Cerebellar cortex (tissue), 1 donor: ENCODE results near the gene MRNIP.

Experiments
- DNase-seq: peaks from one replicate; pipeline ENCODE4 v3.0.0-alpha.2; 2015; ENCODE audit warnings: low spot score

The MRNIP gene

DNA sequence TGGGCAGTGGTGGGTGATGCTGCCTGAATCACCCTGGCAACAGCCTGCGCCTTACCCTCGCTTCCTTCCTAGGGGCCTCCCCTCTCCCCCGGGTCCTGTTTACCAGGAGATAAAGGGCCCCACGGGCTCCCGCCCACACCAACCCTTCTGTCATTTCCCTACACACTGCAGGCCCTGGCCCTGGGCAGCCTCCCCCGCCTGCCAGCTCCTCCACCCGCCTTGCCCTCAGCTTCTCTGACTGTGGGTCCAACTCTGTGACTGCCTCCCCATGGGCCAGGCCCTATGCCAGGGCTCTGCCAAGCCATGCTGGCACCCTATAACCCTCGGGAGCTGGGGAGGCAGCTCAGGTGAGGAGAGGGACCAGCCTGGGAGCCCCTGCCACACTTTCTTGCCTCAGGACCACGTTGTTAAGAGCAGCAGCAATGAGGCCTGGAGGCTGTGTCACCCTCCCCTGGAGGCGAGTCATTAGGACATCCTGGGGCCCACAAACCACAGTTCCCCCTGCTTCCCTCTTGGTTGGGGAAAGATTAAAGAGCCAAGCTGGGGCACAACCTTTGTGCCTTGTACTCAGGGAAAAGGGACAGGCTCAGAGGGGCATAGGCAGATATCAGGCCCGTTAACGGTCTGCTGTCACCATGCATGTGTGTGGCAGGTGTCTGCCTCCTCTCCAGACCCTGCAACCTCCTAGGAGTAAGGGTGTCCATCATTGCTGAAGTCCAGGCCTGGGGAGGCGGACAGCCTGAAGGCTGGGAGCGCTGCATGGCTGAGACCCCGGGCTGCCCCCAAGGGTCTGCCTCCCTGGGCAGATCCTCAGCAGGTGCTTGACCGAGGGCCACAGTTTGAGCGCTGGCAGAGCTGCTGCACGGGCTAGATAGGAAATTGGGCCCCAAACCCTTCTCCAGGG is 54.7 kb downstream of the MRNIP start:
- no peak for DNase-seq

- no peak for DNase-seq
Measured at GRCh38 chr5:179802950-179803562, 55.6 kb downstream of the MRNIP start.

GRCh38 chr5:179802207-179802883 is 56.3 kb downstream of the MRNIP start:
- peak; percentile 80 for DNase-seq

DNA sequence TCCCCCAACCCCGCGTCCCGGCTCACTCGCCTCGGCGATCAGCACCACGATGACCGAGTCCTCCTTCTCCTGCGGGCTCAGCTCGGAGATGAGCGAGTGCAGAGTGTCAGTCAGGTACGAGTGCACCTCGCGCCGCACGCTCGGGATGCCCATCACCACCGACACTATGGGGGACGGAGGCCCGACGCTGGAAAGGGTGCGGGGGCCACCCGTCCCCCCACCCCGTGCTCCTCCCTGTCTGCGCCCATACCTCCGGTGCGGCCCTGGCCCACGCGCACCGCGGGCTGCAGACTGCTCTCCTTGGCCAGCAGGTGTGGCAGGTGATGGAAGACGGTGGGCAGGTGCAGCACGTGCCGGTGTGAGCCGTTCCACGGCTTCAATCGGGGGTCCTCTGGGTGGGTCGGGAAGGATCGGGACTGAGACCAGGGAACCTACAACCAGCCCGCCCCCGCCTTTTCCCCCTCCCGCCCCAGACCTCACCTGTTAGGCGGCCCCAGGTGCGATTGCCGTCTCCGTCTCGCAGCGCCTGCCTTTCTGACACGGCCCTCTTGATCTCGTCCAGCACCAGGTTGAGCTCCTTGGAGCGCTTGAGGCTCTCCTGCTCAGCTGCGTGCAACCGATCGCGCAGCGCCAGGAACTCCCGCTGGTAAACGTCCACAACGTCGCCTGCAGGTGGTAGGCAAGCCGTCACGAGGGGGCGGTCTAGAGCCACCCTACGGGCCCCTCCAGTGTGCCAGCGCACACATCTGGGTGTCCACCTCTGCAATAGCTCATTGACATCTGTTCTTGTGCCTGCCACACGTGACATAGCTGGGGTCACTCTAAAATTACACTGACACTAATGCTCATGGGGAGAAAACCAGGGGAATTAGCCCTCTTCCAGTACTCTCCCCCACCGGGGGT is 57.1 kb downstream of the MRNIP start:
- peak; percentile 62 for DNase-seq

- no peak for DNase-seq
Measured at GRCh38 chr5:179800696-179801201, 57.9 kb downstream of the MRNIP start.

DNA sequence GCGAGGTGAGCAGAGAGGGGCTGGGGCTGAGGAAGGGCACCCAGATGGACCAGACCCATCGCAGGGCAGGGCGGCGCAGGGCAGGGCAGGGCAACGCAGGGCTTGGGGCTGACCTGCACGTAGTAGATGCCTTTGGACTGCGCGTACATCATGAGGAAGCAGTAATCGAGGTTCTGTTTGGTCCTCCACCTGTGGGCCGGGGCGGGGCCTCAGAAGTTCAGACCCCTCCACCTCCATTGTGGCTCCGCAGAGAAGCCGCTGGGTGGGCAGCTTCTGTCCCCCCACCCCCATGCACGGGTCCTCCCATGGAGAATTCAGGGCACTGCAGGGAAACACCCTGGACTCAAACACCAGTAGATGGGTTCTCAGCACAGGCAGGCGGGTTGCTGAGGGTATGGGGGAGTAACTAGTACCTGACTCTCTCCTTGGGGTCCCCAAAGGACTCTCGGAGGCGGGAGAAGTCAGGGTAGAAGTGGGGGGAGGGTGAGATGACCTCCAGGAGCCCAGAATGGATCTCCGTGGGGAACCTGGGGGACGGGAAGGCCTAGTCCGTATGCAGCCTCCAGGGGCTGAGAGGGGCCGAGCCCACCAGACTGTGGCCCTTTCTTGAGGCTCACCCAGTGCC is 58.4 kb downstream of the MRNIP start:
- DNase-seq = no peak

DNA sequence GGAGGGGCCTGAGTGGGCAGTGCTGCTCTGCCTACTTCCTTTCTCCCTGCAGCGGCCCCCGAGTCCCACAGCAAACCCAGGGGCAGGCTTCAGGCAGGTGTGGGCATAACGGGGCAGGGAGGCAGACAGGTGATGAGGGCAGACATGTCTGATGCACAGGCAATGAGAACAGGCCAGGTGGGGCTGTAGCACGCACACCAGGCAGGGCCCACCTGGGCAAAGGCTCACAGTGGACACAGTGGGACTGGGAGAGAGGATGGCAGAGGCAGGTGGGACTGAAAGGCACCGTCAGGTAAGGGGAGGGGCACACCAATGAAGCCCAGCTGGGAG is 59.0 kb downstream of the MRNIP start:
- no peak for DNase-seq

- DNase-seq = no peak
Measured at GRCh38 chr5:179798771-179799643, 59.6 kb downstream of the MRNIP start.

DNA sequence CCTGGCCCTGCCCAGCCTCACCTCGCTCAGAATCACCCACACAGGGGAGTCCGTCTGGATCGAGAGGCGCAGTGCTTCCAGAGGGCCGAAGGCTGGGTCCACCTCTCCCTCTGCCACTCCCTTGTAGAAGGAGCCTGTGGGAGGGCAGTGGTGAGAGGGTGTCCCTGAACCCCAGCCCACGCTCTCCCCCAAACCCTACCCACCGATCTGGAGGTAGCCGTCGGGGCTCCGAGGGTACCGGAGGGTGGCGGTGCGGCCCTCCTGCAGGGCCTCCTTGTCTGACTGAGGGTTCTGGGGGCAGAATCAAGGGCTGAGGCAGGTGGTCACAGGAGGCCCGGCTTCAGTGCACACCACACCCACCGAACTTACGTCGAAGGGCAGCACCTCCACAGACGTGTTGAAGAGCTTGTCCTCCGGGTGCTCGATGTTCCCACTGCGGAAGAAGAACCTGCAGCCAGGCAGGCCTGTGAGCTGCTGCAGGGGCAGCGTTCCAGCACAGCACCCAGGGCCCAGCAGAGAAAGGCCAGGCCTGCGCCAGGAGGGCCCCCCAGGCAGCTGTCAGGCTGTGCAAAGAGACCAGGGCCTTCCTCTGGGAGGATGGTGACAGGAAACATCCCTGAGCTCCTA is 60.4 kb downstream of the MRNIP start:
- no peak for DNase-seq

DNA sequence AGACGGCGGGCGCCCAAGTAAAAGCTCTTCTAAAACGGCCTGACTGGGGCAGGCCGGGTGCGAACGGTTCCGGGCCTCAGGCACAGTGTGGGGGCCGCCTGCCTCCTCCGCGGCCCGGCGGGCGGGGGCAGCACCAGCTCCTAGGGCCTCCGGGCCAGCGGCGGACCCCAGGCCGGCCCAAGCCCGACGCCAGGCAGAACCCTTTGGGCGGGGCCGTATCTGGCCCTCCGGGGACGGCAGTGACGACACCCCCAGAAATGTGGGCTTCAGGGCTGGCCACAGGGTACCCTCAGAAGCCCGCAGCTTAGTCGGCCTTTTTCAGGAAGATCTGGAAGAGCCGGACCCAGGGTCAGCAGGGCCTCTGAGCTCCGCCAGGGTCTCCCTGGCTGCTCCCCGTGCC is 60.9 kb downstream of the MRNIP start:
- no peak for DNase-seq

DNA sequence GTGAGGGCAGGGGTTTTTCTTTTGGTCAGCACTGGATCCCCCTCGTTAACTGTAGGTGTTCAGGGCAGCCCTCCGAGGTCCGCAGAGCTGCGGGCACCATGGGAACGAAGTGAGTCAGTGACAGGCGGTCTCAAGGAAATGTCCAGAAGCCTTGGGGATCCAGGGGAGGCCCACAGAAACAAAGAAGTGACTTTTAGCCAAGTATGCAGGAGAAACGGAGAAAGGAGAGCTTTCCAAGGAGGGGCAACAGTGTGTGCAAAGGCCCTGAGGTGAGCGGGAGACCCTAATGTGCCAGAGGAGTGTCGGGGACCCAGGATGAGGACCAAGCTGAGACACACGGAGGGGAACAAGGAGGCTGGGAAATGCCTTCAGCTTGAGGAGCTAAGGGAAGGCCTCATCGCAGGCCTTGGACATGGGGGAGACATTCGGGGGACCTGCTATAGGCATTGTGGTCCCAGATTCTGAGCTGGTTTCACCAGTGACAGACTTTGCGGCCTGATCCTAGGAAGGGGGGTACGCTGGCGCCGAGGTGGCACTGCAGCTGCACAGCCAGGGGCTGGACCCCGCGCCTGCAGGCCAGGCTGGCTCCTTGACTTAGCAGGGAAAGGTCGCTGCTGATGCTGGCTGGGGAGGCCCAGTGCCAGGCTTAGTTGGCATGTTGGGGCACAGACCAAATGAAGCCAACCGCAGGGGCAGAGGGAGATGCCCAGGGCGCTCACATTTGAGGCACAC is 61.6 kb downstream of the MRNIP start:
- DNase-seq = no peak

GRCh38 chr5:179795863-179796833 is 62.5 kb downstream of the MRNIP start:
- peak; percentile 62 for DNase-seq

DNA sequence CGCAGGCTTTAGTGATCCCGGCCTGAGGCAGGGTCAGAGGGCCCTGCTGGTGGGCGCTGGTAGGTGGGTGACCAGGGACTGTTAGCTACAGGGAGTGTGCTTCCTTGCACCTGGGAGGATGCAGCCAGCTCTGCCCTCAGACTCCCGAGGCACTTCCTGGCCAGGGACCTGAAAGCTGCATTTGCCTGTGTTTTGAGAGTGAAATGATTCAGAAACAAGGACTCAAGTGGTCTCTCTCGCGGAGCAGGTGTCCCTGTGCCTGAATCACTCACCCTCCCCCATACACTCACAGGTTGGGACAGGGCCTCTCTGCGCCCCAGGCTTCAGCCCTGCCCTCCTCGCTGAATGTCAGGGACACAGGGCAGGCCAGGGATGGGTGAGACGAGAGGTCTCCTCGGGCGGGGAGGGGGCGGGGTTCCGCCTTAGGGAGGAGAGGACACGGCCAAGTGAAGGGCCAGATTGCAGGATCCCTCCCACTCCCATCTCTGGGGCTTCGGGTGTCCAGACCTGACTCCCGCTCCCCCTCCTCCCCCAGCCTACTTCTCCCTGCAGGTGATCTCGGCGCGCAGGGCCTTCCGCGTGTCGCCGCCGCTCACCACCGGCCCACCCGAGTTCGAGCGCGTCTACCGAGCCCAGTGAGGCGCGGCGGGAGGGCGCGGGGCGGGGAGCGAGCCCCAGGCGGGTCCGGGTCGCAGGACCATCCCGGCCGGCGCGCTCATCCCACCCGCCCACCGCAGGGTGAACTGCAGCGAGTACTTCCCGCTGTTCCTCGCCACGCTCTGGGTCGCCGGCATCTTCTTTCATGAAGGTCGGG is 63.4 kb downstream of the MRNIP start:
- peak; percentile 59 for DNase-seq

GRCh38 chr5:179794575-179794974 is 64.0 kb downstream of the MRNIP start:
- no peak for DNase-seq

DNA sequence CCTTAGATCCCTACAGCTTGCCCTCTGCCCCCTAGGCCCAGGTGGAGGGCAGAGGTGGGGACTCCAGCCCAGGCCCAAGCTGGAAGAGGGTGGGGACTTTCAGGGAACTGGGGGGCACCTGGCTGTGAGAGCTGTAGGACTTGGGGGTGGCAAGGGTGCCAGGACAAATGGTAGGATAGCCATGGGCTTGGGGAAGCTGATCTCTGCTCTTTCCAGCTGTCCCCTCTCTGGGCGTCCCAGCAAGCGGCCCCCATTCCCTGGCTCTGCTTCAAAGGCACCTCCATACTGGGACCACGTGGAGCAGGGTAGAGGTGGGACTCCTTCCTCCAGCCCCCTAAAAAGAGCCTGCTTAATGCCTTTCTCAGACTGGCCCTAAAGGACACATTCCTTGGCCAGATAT is 64.4 kb downstream of the MRNIP start:
- DNase-seq = no peak

- DNase-seq = peak; percentile 40
Measured at GRCh38 chr5:179793468-179794139, 65.0 kb downstream of the MRNIP start, which contains the start of gene LTC4S. Gene LTC4S, plus strand, starts transcription at chr5:179793986. Its CDS starts 95 bp downstream, at chr5:179794081.
